Measurements from ENCODE around the gene GAST.

Gene GAST

GRCh38 chr17:41707803-41708669 is 4.1 kb upstream of the GAST start:
- no peak for DNase-seq (ENCODE audit: low read depth)

GRCh38 chr17:41710472-41711090 is 1.6 kb upstream of the GAST start:
- DNase-seq (ENCODE audit: low read depth): no peak

- no peak for DNase-seq (ENCODE audit: low read depth)
Observed at GRCh38 chr17:41717408-41718286, 5.5 kb downstream of the GAST start.

- no peak for DNase-seq (ENCODE audit: low read depth)
Observed at GRCh38 chr17:41718287-41718645, 6.1 kb downstream of the GAST start.

- DNase-seq (ENCODE audit: low read depth): no peak
Observed at GRCh38 chr17:41722231-41722630, 10.1 kb downstream of the GAST start.

GRCh38 chr17:41723801-41724475 is 11.8 kb downstream of the GAST start:
- DNase-seq (ENCODE audit: low read depth): no peak

- no peak for DNase-seq (ENCODE audit: low read depth)
Observed at GRCh38 chr17:41724476-41725050, 12.4 kb downstream of the GAST start.

- no peak for DNase-seq (ENCODE audit: low read depth)
Observed at GRCh38 chr17:41725134-41725533, 13.0 kb downstream of the GAST start.

GRCh38 chr17:41728056-41728455 is 15.9 kb downstream of the GAST start:
- DNase-seq (ENCODE audit: low read depth): no peak

GRCh38 chr17:41730479-41730878 is 18.3 kb downstream of the GAST start:
- no peak for DNase-seq (ENCODE audit: low read depth)

- no peak for DNase-seq (ENCODE audit: low read depth)
Observed at GRCh38 chr17:41731836-41732235, 19.7 kb downstream of the GAST start.

- DNase-seq (ENCODE audit: low read depth): no peak
Observed at GRCh38 chr17:41733348-41734138, 21.4 kb downstream of the GAST start.

GRCh38 chr17:41734139-41734948 is 22.2 kb downstream of the GAST start, which contains the start of gene HAP1:
Gene HAP1 (minus strand): TSS chr17:41734643. CDS start chr17:41734634, 9 bp downstream.
- peak; percentile 5 for DNase-seq (ENCODE audit: low read depth)

GRCh38 chr17:41734949-41735313 is 22.8 kb downstream of the GAST start:
- DNase-seq (ENCODE audit: low read depth): no peak

- DNase-seq (ENCODE audit: low read depth): no peak
Observed at GRCh38 chr17:41735744-41736143, 23.6 kb downstream of the GAST start.

- DNase-seq (ENCODE audit: low read depth): no peak
Observed at GRCh38 chr17:41736983-41737679, 25.0 kb downstream of the GAST start.

GRCh38 chr17:41737680-41738023 is 25.5 kb downstream of the GAST start:
- DNase-seq (ENCODE audit: low read depth): no peak

- DNase-seq (ENCODE audit: low read depth): peak; percentile 65
Observed at GRCh38 chr17:41738077-41738800, 26.1 kb downstream of the GAST start.

- no peak for DNase-seq (ENCODE audit: low read depth)
Observed at GRCh38 chr17:41738801-41739112, 26.6 kb downstream of the GAST start.
